ENCODE data around the gene RASGRP3. TPM values are rescaled to one million over a fixed set of nuclear protein-coding genes. Genes with fewer than 3 reads are reported as not detected.

Gene RASGRP3
- polyA plus RNA-seq, 2 of the 4 experiments (the other 2 are of a cell fraction): 1.5 to 1.7 TPM

GRCh38 chr2:33491441-33492084 lies 15.1 kb downstream of the RASGRP3 start:
- TF ChIP-seq RNF2 (IDR thresholded peaks at IDR 0.05; ENCODE audit: borderline replicate concordance, low read depth) (no peak), ATOH8 (CRISPR knock-in tag; IDR thresholded peaks at IDR 0.05; ENCODE audit: low read depth) (no peak), TFCP2L1 (CRISPR knock-in tag; IDR thresholded peaks at IDR 0.05) (no peak), FOSL2 (IDR thresholded peaks at IDR 0.05) (no peak), FOSL2 (CRISPR knock-in tag; IDR thresholded peaks at IDR 0.05) (no peak), EHF (CRISPR knock-in tag; IDR thresholded peaks at IDR 0.05) (no peak), ZSCAN20 (CRISPR knock-in tag; IDR thresholded peaks at IDR 0.05) (no peak), GATA3 (IDR thresholded peaks at IDR 0.05; ENCODE audit: borderline replicate concordance) (no peak), CEBPB (IDR thresholded peaks at IDR 0.05) (no peak), MYC (IDR thresholded peaks at IDR 0.05; ENCODE audit: borderline replicate concordance, low read length) (no peak), POLR2AphosphoS2 (conservative IDR thresholded peaks at IDR 0.05; ENCODE audit: low read length) (no peak), CHD2 (IDR thresholded peaks at IDR 0.05; ENCODE audit: low read length, partially characterized antibody) (no peak), MAZ (IDR thresholded peaks at IDR 0.05; ENCODE audit: borderline replicate concordance, low read depth, low read length) (no peak), CTCF (IDR thresholded peaks at IDR 0.05) (no peak), CBX8 (IDR thresholded peaks at IDR 0.05) (no peak), CHD4 (IDR thresholded peaks at IDR 0.05; ENCODE audit: borderline replicate concordance) (no peak), SMC3 (IDR thresholded peaks at IDR 0.05) (no peak), HMGXB4 (CRISPR knock-in tag; IDR thresholded peaks at IDR 0.05; ENCODE audit: borderline replicate concordance) (no peak), E2F6 (IDR thresholded peaks at IDR 0.05; ENCODE audit: borderline replicate concordance, low read depth) (no peak), KDM5A (IDR thresholded peaks at IDR 0.05) (no peak), MAX (IDR thresholded peaks at IDR 0.05) (no peak)
- FAIRE-seq: no peak
- peaks cover 17% of the 10 kb centered on the region for H3K4me1 ChIP-seq
- H3K4me2 ChIP-seq: no peak overlapping the region
- H3K27ac ChIP-seq: no peak overlapping the region
- ChIA-PET CTCF (interaction anchor here (1.8 kb wide), 1 partner anchor 16 kb away, joined by 8 read pairs; no protein-coding TSS in a partner anchor), POLR2A (no interaction called here)
- no peak for ATAC-seq
- DNase-seq (ENCODE audit: low read depth in 1 of 2, low spot score in 1 of 2): no peak
- peaks cover 16% of the 10 kb centered on the region for H3K9me3 ChIP-seq
- no peak overlapping the region for H3K4me3 ChIP-seq
- WGBS (ENCODE audit: missing lambda C conversion rate): 61% methylated on average over 4 of the region's 4 CpGs
